Immature natural killer cell (primary cell): ENCODE measurements around the gene ZNF112. TPM values are rescaled to one million over a fixed set of nuclear protein-coding genes. Genes with fewer than 3 reads are reported as not detected.

Source experiments
- polyA plus RNA-seq, 3 donors: library from polyadenylated mRNA; unstranded; fragments of 300-500 nt; fragmentation: Illumina TruSeq; gene quantifications; one replicate each; pipeline ENCODE4 v1.2.3, GENCODE V29; 2021

Gene ZNF112
- polyA plus RNA-seq, 3 donors from 2014 or later, result not detected

Other genes with a start within 250 kb of the ZNF112 start
- 1 to 10 TPM; 1.2 to 4.8 (median 2.4) TPM for gene ZNF225, start 243.3 kb downstream of the ZNF112 start, polyA plus RNA-seq
- gene ZNF234, start 215.1 kb downstream of the ZNF112 start, polyA plus RNA-seq, result 1 to 10 TPM; 2.7 to 7.4 (median 6.1) TPM
- gene ZNF226, start 191.6 kb downstream of the ZNF112 start, polyA plus RNA-seq, result 10 to 100 TPM; 23.1 to 41.4 (median 24.3) TPM
- 10 to 100 TPM in 2 of 3 donors, 1 to 10 TPM in 1; 6.5 to 15.4 (median 12.8) TPM for gene ZNF227, start 144.1 kb downstream of the ZNF112 start, polyA plus RNA-seq
- gene ZNF233, start 96.8 kb downstream of the ZNF112 start, polyA plus RNA-seq, result under 1 TPM in 1 of 3 donors, not detected in 2; 0.48 TPM
- gene ZNF235, start 51.7 kb downstream of the ZNF112 start, polyA plus RNA-seq, result 1 to 10 TPM; 1.3 to 1.8 (median 1.6) TPM
- 1 to 10 TPM in 2 of 3 donors, under 1 TPM in 1; 0.32 to 2.7 (median 1.6) TPM for gene ZNF285, start 44.9 kb upstream of the ZNF112 start, polyA plus RNA-seq
- under 1 TPM in 2 of 3 donors, not detected in 1; 0.20 to 0.21 TPM for gene ZNF229, start 91.8 kb upstream of the ZNF112 start, polyA plus RNA-seq
- 1 to 10 TPM; 2.3 to 7.9 (median 3.8) TPM for gene ZNF180, start 143.8 kb upstream of the ZNF112 start, polyA plus RNA-seq
- gene CEACAM20, start 173.0 kb upstream of the ZNF112 start, polyA plus RNA-seq, result not detected